ENCODE results near the gene KRABD2.

The KRABD2 gene

DNA sequence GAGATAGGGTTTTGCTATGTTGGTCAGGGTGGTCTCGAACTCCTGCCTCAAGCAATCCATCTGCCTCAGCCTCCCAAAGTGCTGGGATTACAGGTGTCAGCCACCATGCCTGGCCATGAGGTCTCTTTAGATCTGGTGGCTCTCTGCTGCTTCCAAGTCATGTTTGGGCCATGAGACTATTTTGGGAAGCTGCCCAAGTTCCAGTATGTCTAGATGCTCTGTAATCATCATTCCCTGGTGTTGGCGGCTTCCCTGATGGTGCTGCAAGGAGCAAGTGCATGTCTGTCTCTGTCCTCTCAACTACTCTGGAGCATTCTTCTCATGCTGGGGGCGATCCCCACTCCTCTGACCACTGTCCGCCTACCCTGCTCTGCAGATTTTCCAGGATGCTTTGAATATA is 43.2 kb downstream of the KRABD2 start:
- in situ Hi-C loops (cut with HindIII; ENCODE audit: low pct_ligation_motif_present, low sequenced_read_pairs) = no loop called here
- Histone ChIP-seq H3K36me3 (replicated peaks) (no peaks in the 10 kb centered on the region), H3K27ac (no peak overlapping the region), H3K4me3 (ENCODE audit: low read depth, low read length) (no peak overlapping the region), H3K27me3 (replicated peaks) (no peaks in the 10 kb centered on the region)
- DNase-seq = no peak
- TF ChIP-seq, protein P1, sequence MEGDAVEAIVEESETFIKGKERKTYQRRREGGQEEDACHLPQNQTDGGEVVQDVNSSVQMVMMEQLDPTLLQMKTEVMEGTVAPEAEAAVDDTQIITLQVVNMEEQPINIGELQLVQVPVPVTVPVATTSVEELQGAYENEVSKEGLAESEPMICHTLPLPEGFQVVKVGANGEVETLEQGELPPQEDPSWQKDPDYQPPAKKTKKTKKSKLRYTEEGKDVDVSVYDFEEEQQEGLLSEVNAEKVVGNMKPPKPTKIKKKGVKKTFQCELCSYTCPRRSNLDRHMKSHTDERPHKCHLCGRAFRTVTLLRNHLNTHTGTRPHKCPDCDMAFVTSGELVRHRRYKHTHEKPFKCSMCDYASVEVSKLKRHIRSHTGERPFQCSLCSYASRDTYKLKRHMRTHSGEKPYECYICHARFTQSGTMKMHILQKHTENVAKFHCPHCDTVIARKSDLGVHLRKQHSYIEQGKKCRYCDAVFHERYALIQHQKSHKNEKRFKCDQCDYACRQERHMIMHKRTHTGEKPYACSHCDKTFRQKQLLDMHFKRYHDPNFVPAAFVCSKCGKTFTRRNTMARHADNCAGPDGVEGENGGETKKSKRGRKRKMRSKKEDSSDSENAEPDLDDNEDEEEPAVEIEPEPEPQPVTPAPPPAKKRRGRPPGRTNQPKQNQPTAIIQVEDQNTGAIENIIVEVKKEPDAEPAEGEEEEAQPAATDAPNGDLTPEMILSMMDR (IDR thresholded peaks at IDR 0.05; ENCODE audit: low read depth, low read length, missing control alignments) = no peak

DNA sequence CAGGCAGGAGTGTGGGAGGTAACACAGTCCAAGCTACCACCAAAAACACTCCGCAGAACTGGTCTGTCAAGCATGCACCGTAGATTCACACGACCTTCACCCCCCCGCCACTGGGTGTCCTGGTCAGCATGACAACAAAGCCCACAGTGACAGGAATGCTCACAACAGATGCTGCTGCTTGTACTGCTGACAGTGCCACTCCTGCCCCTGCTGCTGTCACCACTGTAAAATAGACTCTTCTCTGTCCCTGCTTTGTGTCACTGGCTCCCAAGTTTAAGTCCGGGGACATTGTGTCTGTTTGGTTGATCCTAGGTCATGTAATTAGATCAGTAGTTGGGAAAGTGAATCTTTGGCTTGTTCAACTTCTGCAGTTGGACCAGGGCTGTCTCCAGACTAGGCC is 43.8 kb downstream of the KRABD2 start:
- Histone ChIP-seq H3K36me3 (replicated peaks) (no peaks in the 10 kb centered on the region), H3K27ac (no peak overlapping the region), H3K4me3 (ENCODE audit: low read depth, low read length) (no peak overlapping the region), H3K27me3 (replicated peaks) (no peaks in the 10 kb centered on the region)
- TF ChIP-seq, protein P1 (IDR thresholded peaks at IDR 0.05; ENCODE audit: low read depth, low read length, missing control alignments) = no peak
- in situ Hi-C loops (cut with HindIII; ENCODE audit: low pct_ligation_motif_present, low sequenced_read_pairs) = no loop called here
- no peak for DNase-seq

DNA sequence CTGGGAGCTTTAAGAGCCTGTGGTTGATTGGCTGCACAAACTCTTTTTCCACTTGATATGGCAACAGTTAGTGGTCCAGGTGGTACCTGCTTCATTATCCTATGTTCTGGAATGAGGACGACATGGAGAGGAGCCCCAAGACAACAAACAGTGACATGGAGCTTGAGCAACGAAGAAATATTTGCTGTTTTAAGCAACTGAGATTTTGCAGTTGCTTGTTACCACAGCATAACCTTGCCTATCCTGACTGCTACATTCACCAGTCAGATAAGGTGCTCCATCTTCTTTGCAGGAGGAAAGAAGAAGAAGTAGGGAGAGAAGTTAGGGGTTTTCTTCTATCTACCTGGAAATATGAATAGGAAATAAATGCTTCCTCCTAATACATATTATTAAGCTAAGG is 44.4 kb downstream of the KRABD2 start:
- no peak for DNase-seq
- H3K27me3 ChIP-seq (replicated peaks) = no peaks in the 10 kb centered on the region
- H3K36me3 ChIP-seq (replicated peaks) = no peaks in the 10 kb centered on the region
- no peak overlapping the region for H3K4me3 ChIP-seq (ENCODE audit: low read depth, low read length)
- in situ Hi-C loops (cut with HindIII; ENCODE audit: low pct_ligation_motif_present, low sequenced_read_pairs) = no loop called here
- H3K27ac ChIP-seq = no peak overlapping the region
- TF ChIP-seq, protein P1 (IDR thresholded peaks at IDR 0.05; ENCODE audit: low read depth, low read length, missing control alignments) = no peak

GRCh38 chr17:8327303-8327649 is 49.2 kb downstream of the KRABD2 start:
- no peaks in the 10 kb centered on the region for H3K27me3 ChIP-seq (replicated peaks)
- DNase-seq = no peak
- no peak overlapping the region for H3K27ac ChIP-seq
- TF ChIP-seq, protein P1 (IDR thresholded peaks at IDR 0.05; ENCODE audit: low read depth, low read length, missing control alignments) = no peak
- peak overlapping the region; percentile 65 for H3K4me3 ChIP-seq (ENCODE audit: low read depth, low read length)
- in situ Hi-C loops (cut with HindIII; ENCODE audit: low pct_ligation_motif_present, low sequenced_read_pairs) = no loop called here
- H3K36me3 ChIP-seq (replicated peaks) = no peaks in the 10 kb centered on the region

Data from brain microvascular endothelial cell (primary cell).